Measurements from ENCODE around the gene ZAP70.

ZAP70 gene

GRCh38 chr2:97718051-97718882, 4.9 kb downstream of the ZAP70 start:
- DNase-seq, result no peak

- no peak for DNase-seq
These were observed 5.6 kb downstream of the ZAP70 start for GRCh38 chr2:97718942-97719341.

GRCh38 chr2:97719362-97720155, 6.2 kb downstream of the ZAP70 start:
- no peak for DNase-seq

- DNase-seq, result no peak
These were observed 7.4 kb downstream of the ZAP70 start for GRCh38 chr2:97720746-97721145.

GRCh38 chr2:97722227-97722626, 8.9 kb downstream of the ZAP70 start:
- no peak for DNase-seq

- no peak for DNase-seq
These were observed 10.0 kb downstream of the ZAP70 start for GRCh38 chr2:97723156-97724072.

GRCh38 chr2:97724073-97724410, 10.7 kb downstream of the ZAP70 start:
- DNase-seq, result no peak

GRCh38 chr2:97724501-97724900, 11.1 kb downstream of the ZAP70 start:
- no peak for DNase-seq

- no peak for DNase-seq
These were observed 11.7 kb downstream of the ZAP70 start for GRCh38 chr2:97724946-97725688.

GRCh38 chr2:97726261-97727064, 13.1 kb downstream of the ZAP70 start:
- no peak for DNase-seq

GRCh38 chr2:97727296-97727695, 13.9 kb downstream of the ZAP70 start:
- DNase-seq, result no peak

- no peak for DNase-seq
These were observed 14.8 kb downstream of the ZAP70 start for GRCh38 chr2:97728091-97728731.

- no peak for DNase-seq
These were observed 16.9 kb downstream of the ZAP70 start for GRCh38 chr2:97730245-97730644.

- no peak for DNase-seq
These were observed 18.1 kb downstream of the ZAP70 start for GRCh38 chr2:97731274-97732020.

- no peak for DNase-seq
These were observed 19.3 kb downstream of the ZAP70 start for GRCh38 chr2:97732436-97733340.

- no peak for DNase-seq
These were observed 20.1 kb downstream of the ZAP70 start for GRCh38 chr2:97733341-97734035.

GRCh38 chr2:97734061-97735051, 21.0 kb downstream of the ZAP70 start:
- DNase-seq, result no peak

Measured in NCI-H510A treated with DMSO at 0.1 percent for 48 hours (cell line).